HG02840 (cell line): ENCODE data around the gene SHISA6.

Experiments
- ATAC-seq: cut with Tn5 transposase; IDR thresholded peaks from one replicate; pipeline ENCODE4 v1.9.1; 2021; ENCODE audit warnings: mild to moderate bottlenecking, moderate library complexity, moderate number of reproducible peaks; ENCODE audit not compliant: unreplicated experiment, low FRiP score

The SHISA6 gene

GRCh38 chr17:11340803-11341202, 99.8 kb downstream of the SHISA6 start:
- no peak for ATAC-seq

- no peak for ATAC-seq
Measured at GRCh38 chr17:11342138-11342537, 101.1 kb downstream of the SHISA6 start.

GRCh38 chr17:11349106-11349505, 108.1 kb downstream of the SHISA6 start:
- no peak for ATAC-seq

- no peak for ATAC-seq
Measured at GRCh38 chr17:11351479-11351878, 110.5 kb downstream of the SHISA6 start.

- no peak for ATAC-seq
Measured at GRCh38 chr17:11353601-11354000, 112.6 kb downstream of the SHISA6 start.

- ATAC-seq: no peak
Measured at GRCh38 chr17:11356371-11356770, 115.4 kb downstream of the SHISA6 start.

GRCh38 chr17:11363565-11364117, 122.6 kb downstream of the SHISA6 start:
- ATAC-seq: no peak

GRCh38 chr17:11366272-11366850, 125.3 kb downstream of the SHISA6 start:
- ATAC-seq: no peak

- ATAC-seq: no peak
Measured at GRCh38 chr17:11369575-11369974, 128.6 kb downstream of the SHISA6 start.

- ATAC-seq: no peak
Measured at GRCh38 chr17:11372692-11373091, 131.7 kb downstream of the SHISA6 start.

- no peak for ATAC-seq
Measured at GRCh38 chr17:11378506-11378905, 137.5 kb downstream of the SHISA6 start.

GRCh38 chr17:11380761-11381160, 139.7 kb downstream of the SHISA6 start:
- ATAC-seq: no peak

GRCh38 chr17:11383157-11383556, 142.1 kb downstream of the SHISA6 start:
- ATAC-seq: no peak

- no peak for ATAC-seq
Measured at GRCh38 chr17:11384131-11384530, 143.1 kb downstream of the SHISA6 start.

GRCh38 chr17:11387610-11388009, 146.6 kb downstream of the SHISA6 start:
- no peak for ATAC-seq

GRCh38 chr17:11388054-11388453, 147.0 kb downstream of the SHISA6 start:
- no peak for ATAC-seq

GRCh38 chr17:11389583-11389982, 148.6 kb downstream of the SHISA6 start:
- no peak for ATAC-seq

GRCh38 chr17:11391134-11391533, 150.1 kb downstream of the SHISA6 start:
- ATAC-seq: no peak

- no peak for ATAC-seq
Measured at GRCh38 chr17:11404431-11405276, 163.6 kb downstream of the SHISA6 start.

GRCh38 chr17:11406716-11407115, 165.7 kb downstream of the SHISA6 start:
- ATAC-seq: no peak

GRCh38 chr17:11412654-11413053, 171.6 kb downstream of the SHISA6 start:
- no peak for ATAC-seq

- ATAC-seq: no peak
Measured at GRCh38 chr17:11418342-11418741, 177.3 kb downstream of the SHISA6 start.
